ENCODE results near the gene TRIM66. TPM values are rescaled to one million over a fixed set of nuclear protein-coding genes. Genes with fewer than 3 reads are reported as not detected.
A peak's percentile ranks its signal among the peaks of the same experiment; 100 is the strongest.

TRIM66 gene
- total and polyA plus RNA-seq, 2 of the 8 experiments (the other 6 are each of a cell fraction or from before 2014, with no cell fraction given) = 3.1 to 3.5 TPM

DNA sequence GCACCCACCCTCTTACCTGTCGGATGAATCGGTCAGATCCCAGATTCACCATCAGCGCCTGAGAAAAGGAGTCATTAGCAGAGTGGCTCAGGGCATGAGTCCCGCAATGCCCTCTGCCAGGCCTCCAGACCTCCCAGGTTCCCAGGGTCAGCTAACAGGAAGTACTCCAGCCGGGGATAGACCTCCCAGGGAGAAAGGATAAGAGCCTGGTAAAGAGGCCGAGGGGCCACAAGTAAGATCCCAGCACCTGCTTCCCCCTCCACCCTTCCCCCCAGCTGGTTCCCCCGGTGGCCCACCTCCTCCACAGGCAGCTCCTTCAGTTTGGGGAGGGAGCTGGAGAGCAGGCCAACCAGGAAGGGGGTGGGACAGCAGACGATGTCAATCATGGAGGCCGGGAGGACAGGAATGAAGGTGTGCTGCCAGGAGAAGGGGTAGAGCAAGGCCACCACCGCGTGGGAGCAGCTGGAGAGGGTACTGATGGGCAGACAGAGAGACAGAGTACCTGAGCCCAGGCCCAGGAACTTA is 16.5 kb upstream of the TRIM66 start (continued):
- peak; percentile 16; the same call in 1 of the 2 replicates for TF ChIP-seq SP1 (IDR thresholded peaks at IDR 0.05; ENCODE audit: low read depth, low read length)
- no peak for TF ChIP-seq TAF1 (IDR thresholded peaks at IDR 0.05; ENCODE audit: low read depth, low read length)
- no peak for TF ChIP-seq HDAC6 (IDR thresholded peaks at IDR 0.05; ENCODE audit: low read depth, low read length)
- TF ChIP-seq PHF8 (conservative IDR thresholded peaks at IDR 0.05; ENCODE audit: low read depth, low read length) = no peak
- TF ChIP-seq SIN3A (conservative IDR thresholded peaks at IDR 0.05 in 1 of 2, IDR thresholded peaks at IDR 0.05 in 1 of 2; ENCODE audit: low read depth in 1 of 2, low read length in 2 of 2) = 0 out of 4 replicates have a peak, but pooled peaks of 1 of the 2 experiments have one; percentile 18
- no peak for TF ChIP-seq CTBP2 (IDR thresholded peaks at IDR 0.05; ENCODE audit: borderline replicate concordance, insufficient read depth, insufficient read length, low read length)
- no peak for TF ChIP-seq CHD1 (IDR thresholded peaks at IDR 0.05; ENCODE audit: low read depth, low read length)
